GM23248 (cell line): ENCODE results near the gene NXPH4.

ENCODE experiments used
- EZH2 ChIP-seq: fragments of 200-600 bp; sonication (generic); IDR thresholded peaks from 2 replicates; pipeline ENCODE4 v1.6.1; 2018; ENCODE audit warnings: antibody characterized with exemption, mild to moderate bottlenecking; ENCODE audit not compliant: insufficient read depth, poor library complexity, severe bottlenecking
- EZH2phosphoT487 ChIP-seq: fragments of 200-600 bp; sonication (generic); IDR thresholded peaks from 2 replicates; pipeline ENCODE4 v1.6.1; 2018; ENCODE audit warnings: antibody characterized with exemption, moderate library complexity, mild to moderate bottlenecking, low read depth; ENCODE audit not compliant: insufficient read depth

DNA sequence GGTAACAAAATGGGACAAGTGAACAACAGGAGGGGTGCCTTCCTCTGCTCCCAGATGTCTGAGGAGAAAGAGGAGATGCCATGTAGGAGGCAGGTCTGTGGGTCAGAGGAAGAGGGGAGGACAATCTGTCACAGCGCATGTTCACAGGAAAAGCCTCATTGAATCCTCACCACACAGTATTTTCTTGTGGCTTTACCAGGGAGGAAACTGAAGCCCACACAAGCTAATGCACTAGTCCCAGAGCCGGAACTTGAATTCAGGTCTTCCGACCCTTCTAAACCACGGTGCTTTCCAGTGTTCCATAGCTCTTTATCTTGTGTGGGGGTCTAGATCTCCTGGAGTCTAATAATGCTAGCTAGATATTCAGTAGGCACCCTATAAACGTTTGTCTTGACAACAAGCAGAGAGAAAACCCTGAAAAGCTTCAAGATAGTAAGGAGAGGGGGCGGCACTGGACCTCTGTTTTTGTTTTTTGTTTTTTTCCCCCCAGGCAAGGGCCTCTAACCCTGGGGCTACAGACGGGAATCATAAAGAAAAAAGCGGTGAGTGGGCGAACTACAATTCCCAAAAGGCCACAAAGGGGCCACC lies 12.5 kb downstream of the NXPH4 start:
- TF ChIP-seq EZH2phosphoT487 (no peak), EZH2 (no peak)
